Smooth muscle cell (in vitro differentiated cells): ENCODE measurements around the gene CYTL1. TPM values are rescaled to one million over a fixed set of nuclear protein-coding genes. Genes with fewer than 3 reads are reported as not detected.

Source experiments
- DNase-seq: peaks from one replicate; lab custom pipeline; 2025; ENCODE audit not compliant: unreplicated experiment; lab: John Stamatoyannopoulos, UW
- H2AFZ ChIP-seq: fragments of 200-600 bp; sonication (generic); 2 replicates; pipeline ENCODE4 v1.6.0; 2016; ENCODE audit warnings: antibody characterized with exemption, low read depth, mild to moderate bottlenecking
- H3F3A ChIP-seq: fragments of 200-600 bp; sonication (generic); 2 replicates; pipeline ENCODE4 v1.6.0; 2017; ENCODE audit warnings: antibody characterized with exemption, low read depth
- H3K27ac ChIP-seq: fragments of 200-600 bp; sonication (generic); 2 replicates; pipeline ENCODE4 v1.5.1; 2016; ENCODE audit warnings: low read depth, mild to moderate bottlenecking
- H3K27me3 ChIP-seq: fragments of 200-600 bp; sonication (generic); 2 replicates; pipeline ENCODE4 v1.6.1; 2016; ENCODE audit warnings: low read depth, mild to moderate bottlenecking
- H3K36me3 ChIP-seq: fragments of 200-600 bp; sonication (generic); 2 replicates; pipeline ENCODE4 v1.5.1; 2016; ENCODE audit warnings: low read depth
- H3K4me1 ChIP-seq: fragments of 200-600 bp; sonication (generic); 2 replicates; pipeline ENCODE4 v1.5.1; 2016; ENCODE audit warnings: low read depth
- H3K4me2 ChIP-seq: fragments of 200-600 bp; sonication (generic); 2 replicates; pipeline ENCODE4 v1.6.0; 2016; ENCODE audit warnings: mild to moderate bottlenecking
- H3K4me3 ChIP-seq: fragments of 200-600 bp; sonication (generic); 2 replicates; pipeline ENCODE4 v1.5.1; 2016; ENCODE audit warnings: mild to moderate bottlenecking
- H3K79me2 ChIP-seq: fragments of 200-600 bp; sonication (generic); 2 replicates; pipeline ENCODE4 v1.6.0; 2016; ENCODE audit warnings: low read depth, mild to moderate bottlenecking
- H3K9ac ChIP-seq: fragments of 200-600 bp; sonication (generic); 2 replicates; pipeline ENCODE4 v1.6.0; 2016; ENCODE audit warnings: low read depth
- H3K9me3 ChIP-seq: fragments of 200-600 bp; sonication (generic); replicated peaks from 2 replicates; pipeline ENCODE4 v1.5.1; 2016; ENCODE audit warnings: low read depth
- H4K20me1 ChIP-seq: fragments of 200-600 bp; sonication (generic); 2 replicates; pipeline ENCODE4 v1.6.0; 2016; ENCODE audit warnings: low read depth
- CTCF ChIP-seq: fragments of 200-600 bp; sonication (generic); IDR thresholded peaks from 2 replicates; pipeline ENCODE4 v1.5.1; 2017; ENCODE audit warnings: borderline replicate concordance, mild to moderate bottlenecking, antibody characterized with exemption; ENCODE audit not compliant: insufficient read depth, poor library complexity, severe bottlenecking
- WGBS: methylation state at CpG from one replicate; pipeline ENCODE4 v1.1.7; 2016; ENCODE audit warnings: low lambda C conversion rate; 5-methylcytosine and 5-hydroxymethylcytosine counted together
- polyA plus RNA-seq: library from polyadenylated mRNA; unstranded; fragments of >200 nt; fragmentation: Nextera tagmentation; extraction: Ambion mirVana; gene quantifications from 2 replicates; pipeline ENCODE4 v1.2.1, GENCODE V29; 2016
- total RNA-seq: library from RNA; depleted of rRNA; stranded (reverse); fragments of >200 nt; gene quantifications from 2 replicates; pipeline ENCODE4 v1.2.3, GENCODE V29; 2014

CYTL1 gene
- total and polyA plus RNA-seq, 2 experiments from 2014 or later: 24.5 to 31.0 TPM

GRCh38 chr4:4991541-4992099, 27.6 kb downstream of the CYTL1 start:
- H3K4me1 ChIP-seq: no peaks in the 10 kb centered on the region
- no peak overlapping the region for H2AFZ ChIP-seq
- H3K9me3 ChIP-seq: no peaks in the 10 kb centered on the region
- no peaks in the 10 kb centered on the region for H3K79me2 ChIP-seq
- 40% methylated on average over 12 of the region's 14 CpGs for WGBS
- no peak for TF ChIP-seq CTCF
- H3K4me2 ChIP-seq: peak overlapping the region; percentile 53
- no peaks in the 10 kb centered on the region for H3K27me3 ChIP-seq
- H3K27ac ChIP-seq: peak overlapping the region; percentile 67
- peaks cover 16% of the 10 kb centered on the region for H3F3A ChIP-seq
- no peak overlapping the region for H3K9ac ChIP-seq
- H3K4me3 ChIP-seq: no peak overlapping the region
- no peaks in the 10 kb centered on the region for H4K20me1 ChIP-seq
- H3K36me3 ChIP-seq: no peaks in the 10 kb centered on the region
- DNase-seq: no peak

- Histone ChIP-seq H3K9ac (no peak overlapping the region), H3K36me3 (no peaks in the 10 kb centered on the region), H3K4me2 (peak overlapping the region; percentile 53), H3K4me3 (no peak overlapping the region), H3F3A (peaks cover 16% of the 10 kb centered on the region), H2AFZ (no peak overlapping the region), H3K27ac (peak overlapping the region; percentile 67), H3K4me1 (no peaks in the 10 kb centered on the region), H3K27me3 (no peaks in the 10 kb centered on the region), H3K79me2 (no peaks in the 10 kb centered on the region), H3K9me3 (no peaks in the 10 kb centered on the region), H4K20me1 (no peaks in the 10 kb centered on the region)
- TF ChIP-seq CTCF: no peak
- 8% methylated on average over 15 of the region's 15 CpGs for WGBS
- DNase-seq: peak; percentile 60
Observed at GRCh38 chr4:4990857-4991540, 28.3 kb downstream of the CYTL1 start.

DNA sequence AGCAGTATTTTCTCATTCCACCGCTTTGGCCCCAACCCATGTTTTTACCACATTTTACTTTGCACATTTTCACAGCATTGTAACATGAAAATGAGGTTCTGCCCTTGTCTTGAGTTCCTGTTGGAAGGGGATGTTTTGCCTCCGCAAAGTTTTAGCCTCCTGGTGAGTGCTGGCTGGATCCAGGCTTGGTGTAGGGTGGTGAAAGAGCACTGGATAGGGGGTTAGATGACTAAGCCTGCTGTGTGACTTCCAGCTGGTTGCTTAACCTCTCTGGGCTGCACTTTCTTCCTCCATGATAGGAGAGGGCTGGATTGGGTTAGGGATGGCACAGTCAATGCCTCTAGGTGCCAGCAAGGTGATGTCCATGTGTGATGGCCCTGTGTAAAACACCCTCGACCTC, 28.9 kb downstream of the CYTL1 start:
- no peak overlapping the region for H3K27ac ChIP-seq

More for the DNA sequence above, 28.9 kb downstream of the CYTL1 start:
- H3K36me3 ChIP-seq: no peaks in the 10 kb centered on the region
- H3K9ac ChIP-seq: no peak overlapping the region
- H3K4me1 ChIP-seq: no peaks in the 10 kb centered on the region
- no peaks in the 10 kb centered on the region for H3K27me3 ChIP-seq
- H3K9me3 ChIP-seq: no peaks in the 10 kb centered on the region
- TF ChIP-seq CTCF: no peak
- H4K20me1 ChIP-seq: no peaks in the 10 kb centered on the region
- H3K4me3 ChIP-seq: no peak overlapping the region
- H2AFZ ChIP-seq: no peak overlapping the region
- peaks cover 16% of the 10 kb centered on the region for H3F3A ChIP-seq
- 95% methylated on average over 3 of the region's 3 CpGs for WGBS
- no peak overlapping the region for H3K4me2 ChIP-seq
- no peaks in the 10 kb centered on the region for H3K79me2 ChIP-seq
- DNase-seq: no peak
